Measurements from ENCODE around the gene PLCG1.

Gene PLCG1

DNA sequence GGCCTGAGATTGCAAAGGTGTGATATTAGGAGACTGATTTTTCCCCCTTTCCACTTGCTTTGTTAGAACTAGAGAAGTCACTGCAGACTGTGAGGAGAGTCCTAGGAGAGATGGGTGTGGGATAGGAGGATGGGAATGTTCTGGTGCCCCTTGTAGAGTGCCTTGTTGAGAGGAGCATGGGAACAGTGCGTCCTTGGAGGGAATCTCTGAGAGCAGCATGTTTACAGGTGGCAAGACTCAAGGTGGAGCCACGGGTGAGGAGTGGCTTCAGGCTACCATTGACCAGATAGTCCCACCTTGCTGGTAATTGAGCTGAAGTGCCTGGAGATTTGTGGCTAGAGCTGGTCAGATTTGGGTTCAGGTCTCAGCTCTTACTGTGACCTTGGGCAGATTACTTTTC is 6.0 kb downstream of the PLCG1 start:
- Histone ChIP-seq H3K4me3 (ENCODE audit: low read depth in 1 of 2, low read length in 2 of 2) (no peak overlapping the region), H3K4me1 (ENCODE audit: control insufficient read depth in 1 of 2, insufficient read depth in 2 of 2, low read length in 2 of 2) (peaks cover 81 to 85% of the 10 kb centered on the region in 2 donors), H3K36me3 (ENCODE audit: control insufficient read depth in 1 of 2, insufficient read depth in 2 of 2, low read length in 2 of 2) (peaks cover 0 to 3% of the 10 kb centered on the region in 2 donors), H3K9me3 (ENCODE audit: control insufficient read depth in 1 of 2, low read length in 2 of 2) (no peaks in the 10 kb centered on the region), H3K27ac (ENCODE audit: low read depth, low read length) (no peak overlapping the region), H3K27me3 (ENCODE audit: control insufficient read depth in 1 of 2, insufficient read depth in 2 of 2, low read length in 2 of 2) (no peaks in the 10 kb centered on the region), H3K9ac (ENCODE audit: low read depth in 1 of 2, low read length in 2 of 2) (no peak overlapping the region)

DNA sequence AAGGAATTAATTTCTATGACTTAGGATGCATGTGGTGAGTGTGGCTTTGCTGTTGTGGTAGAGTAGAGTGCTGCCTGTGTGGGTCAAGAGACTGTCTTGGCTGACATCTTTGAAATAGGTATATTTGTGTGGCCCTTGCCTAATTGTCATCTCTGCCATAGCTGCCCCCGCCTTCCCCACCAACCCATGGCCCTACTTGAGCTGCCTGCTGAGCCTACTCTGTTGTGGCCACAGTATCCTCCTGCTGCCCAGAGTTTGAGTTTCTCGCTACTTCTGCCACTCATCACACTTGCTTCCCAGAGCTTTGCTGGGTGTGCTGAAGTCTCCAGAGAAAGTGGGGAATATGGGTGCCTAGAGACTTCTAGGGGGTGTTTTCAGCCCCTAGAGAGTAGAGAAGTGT is 8.0 kb downstream of the PLCG1 start:
- Histone ChIP-seq H3K36me3 (ENCODE audit: control insufficient read depth in 1 of 2, insufficient read depth in 2 of 2, low read length in 2 of 2) (peaks cover 0 to 3% of the 10 kb centered on the region in 2 donors), H3K27ac (ENCODE audit: low read depth, low read length) (no peak overlapping the region), H3K9me3 (ENCODE audit: control insufficient read depth in 1 of 2, low read length in 2 of 2) (no peaks in the 10 kb centered on the region), H3K4me3 (ENCODE audit: low read depth in 1 of 2, low read length in 2 of 2) (no peak overlapping the region), H3K9ac (ENCODE audit: low read depth in 1 of 2, low read length in 2 of 2) (no peak overlapping the region), H3K4me1 (ENCODE audit: control insufficient read depth in 1 of 2, insufficient read depth in 2 of 2, low read length in 2 of 2) (peaks cover 83 to 85% of the 10 kb centered on the region in 2 donors), H3K27me3 (ENCODE audit: control insufficient read depth in 1 of 2, insufficient read depth in 2 of 2, low read length in 2 of 2) (no peaks in the 10 kb centered on the region)

DNA sequence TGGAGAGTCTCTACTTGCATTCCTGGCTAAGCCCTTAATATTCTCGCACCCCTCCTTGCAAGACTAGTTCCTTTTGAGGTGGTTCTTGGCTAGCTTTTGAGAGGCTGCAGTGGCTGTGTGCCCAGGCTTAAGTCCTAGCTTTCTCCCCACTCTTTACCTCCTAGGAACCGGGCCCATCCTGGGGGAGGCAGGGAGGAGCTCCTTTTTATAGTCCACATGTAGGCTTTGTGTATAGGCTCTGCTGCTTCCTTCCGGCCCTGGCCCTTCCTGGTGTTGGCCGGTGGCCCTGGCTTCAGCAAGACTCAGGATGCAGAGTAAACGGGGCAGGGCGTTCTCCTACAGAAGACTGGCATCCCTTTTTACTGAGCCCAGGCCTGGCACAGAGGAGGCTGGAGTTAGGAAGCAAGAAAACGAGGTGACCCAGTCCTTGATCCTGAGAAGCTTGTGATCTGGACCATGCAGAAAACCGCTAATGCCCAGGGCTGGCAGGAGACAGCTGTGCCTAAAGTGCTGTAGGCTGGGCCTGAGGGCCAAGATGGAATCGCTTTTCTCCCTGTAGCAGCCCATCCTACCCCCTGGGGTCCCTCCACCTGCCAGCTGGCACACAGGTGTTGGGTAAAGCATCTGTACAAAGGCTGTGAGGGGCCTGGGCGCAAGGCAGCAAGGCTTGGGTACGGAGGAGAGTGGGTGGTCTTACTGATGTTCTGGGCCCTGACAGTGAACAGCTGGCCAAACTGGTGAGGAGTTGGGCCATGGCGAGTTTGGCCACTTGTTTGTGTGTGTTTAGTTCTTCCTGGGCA is 8.7 kb downstream of the PLCG1 start:
- H3K27ac ChIP-seq (ENCODE audit: low read depth, low read length) = no peak overlapping the region
- no peak overlapping the region for H3K9ac ChIP-seq (ENCODE audit: low read depth in 1 of 2, low read length in 2 of 2)
- peaks cover 83 to 85% of the 10 kb centered on the region in 2 donors for H3K4me1 ChIP-seq (ENCODE audit: control insufficient read depth in 1 of 2, insufficient read depth in 2 of 2, low read length in 2 of 2)
- H3K9me3 ChIP-seq (ENCODE audit: control insufficient read depth in 1 of 2, low read length in 2 of 2) = no peaks in the 10 kb centered on the region
- no peaks in the 10 kb centered on the region for H3K27me3 ChIP-seq (ENCODE audit: control insufficient read depth in 1 of 2, insufficient read depth in 2 of 2, low read length in 2 of 2)
- H3K36me3 ChIP-seq (ENCODE audit: control insufficient read depth in 1 of 2, insufficient read depth in 2 of 2, low read length in 2 of 2) = peaks cover 0 to 3% of the 10 kb centered on the region in 2 donors
- H3K4me3 ChIP-seq (ENCODE audit: low read depth in 1 of 2, low read length in 2 of 2) = no peak overlapping the region

DNA sequence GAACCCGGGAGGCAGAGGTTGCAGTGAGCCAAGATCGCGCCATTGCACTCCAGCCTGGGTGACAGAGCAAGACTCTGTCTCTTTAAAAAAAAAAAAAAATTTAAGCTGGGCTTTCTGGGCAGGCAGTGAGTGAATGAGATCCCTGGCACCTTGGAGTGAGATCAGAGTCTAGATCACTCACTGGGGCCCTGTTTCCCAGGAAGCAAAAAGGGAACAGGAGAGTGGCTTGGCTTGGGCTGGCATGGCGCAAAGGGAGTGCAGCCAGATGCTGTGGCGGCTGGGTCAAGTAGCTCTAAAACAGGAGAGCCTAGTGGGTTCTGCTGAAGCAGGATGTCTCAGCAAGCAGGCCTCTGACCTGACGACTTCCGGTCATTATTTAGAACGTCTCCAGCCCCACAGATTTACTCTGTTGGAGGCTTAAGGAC is 10.4 kb downstream of the PLCG1 start:
- H3K4me1 ChIP-seq (ENCODE audit: control insufficient read depth in 1 of 2, insufficient read depth in 2 of 2, low read length in 2 of 2) = peaks cover 81 to 82% of the 10 kb centered on the region in 2 donors

DNA sequence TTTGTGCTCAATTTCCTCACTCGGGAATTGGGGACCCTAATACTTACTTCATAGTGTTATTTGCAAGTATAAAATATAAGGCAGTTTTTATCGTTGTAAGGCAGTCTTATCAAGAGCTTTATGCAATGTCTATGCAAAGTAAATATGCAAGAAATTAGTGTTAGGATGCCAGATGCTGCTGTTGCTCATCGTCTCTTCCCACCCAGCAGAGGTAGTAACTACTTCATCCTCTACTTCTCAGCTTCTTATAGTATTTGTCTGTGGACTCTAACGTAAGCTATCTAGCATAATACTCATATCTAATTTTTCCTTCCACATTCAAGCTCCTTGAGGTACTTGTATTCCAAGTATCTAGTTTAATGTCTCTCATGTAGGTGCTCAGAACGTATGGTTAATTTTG is 11.6 kb downstream of the PLCG1 start:
- no peak overlapping the region for H3K27ac ChIP-seq (ENCODE audit: low read depth, low read length)
- H3K4me3 ChIP-seq (ENCODE audit: low read depth in 1 of 2, low read length in 2 of 2) = no peak overlapping the region
- no peaks in the 10 kb centered on the region for H3K27me3 ChIP-seq (ENCODE audit: control insufficient read depth in 1 of 2, insufficient read depth in 2 of 2, low read length in 2 of 2)
- H3K36me3 ChIP-seq (ENCODE audit: control insufficient read depth in 1 of 2, insufficient read depth in 2 of 2, low read length in 2 of 2) = peaks cover 0 to 3% of the 10 kb centered on the region in 2 donors
- no peak overlapping the region for H3K9ac ChIP-seq (ENCODE audit: low read depth in 1 of 2, low read length in 2 of 2)
- no peaks in the 10 kb centered on the region for H3K9me3 ChIP-seq (ENCODE audit: control insufficient read depth in 1 of 2, low read length in 2 of 2)
- peaks cover 76 to 77% of the 10 kb centered on the region in 2 donors for H3K4me1 ChIP-seq (ENCODE audit: control insufficient read depth in 1 of 2, insufficient read depth in 2 of 2, low read length in 2 of 2)

More for the DNA sequence above, 10.4 kb downstream of the PLCG1 start:
- H3K36me3 ChIP-seq (ENCODE audit: control insufficient read depth in 1 of 2, insufficient read depth in 2 of 2, low read length in 2 of 2) = peaks cover 0 to 3% of the 10 kb centered on the region in 2 donors
- peak overlapping the region; percentile 17 to 18 for H3K4me3 ChIP-seq (ENCODE audit: low read depth in 1 of 2, low read length in 2 of 2)
- no peak overlapping the region for H3K9ac ChIP-seq (ENCODE audit: low read depth in 1 of 2, low read length in 2 of 2)
- H3K9me3 ChIP-seq (ENCODE audit: control insufficient read depth in 1 of 2, low read length in 2 of 2) = no peaks in the 10 kb centered on the region
- peak overlapping the region; percentile 26 for H3K27ac ChIP-seq (ENCODE audit: low read depth, low read length)
- no peaks in the 10 kb centered on the region for H3K27me3 ChIP-seq (ENCODE audit: control insufficient read depth in 1 of 2, insufficient read depth in 2 of 2, low read length in 2 of 2)

DNA sequence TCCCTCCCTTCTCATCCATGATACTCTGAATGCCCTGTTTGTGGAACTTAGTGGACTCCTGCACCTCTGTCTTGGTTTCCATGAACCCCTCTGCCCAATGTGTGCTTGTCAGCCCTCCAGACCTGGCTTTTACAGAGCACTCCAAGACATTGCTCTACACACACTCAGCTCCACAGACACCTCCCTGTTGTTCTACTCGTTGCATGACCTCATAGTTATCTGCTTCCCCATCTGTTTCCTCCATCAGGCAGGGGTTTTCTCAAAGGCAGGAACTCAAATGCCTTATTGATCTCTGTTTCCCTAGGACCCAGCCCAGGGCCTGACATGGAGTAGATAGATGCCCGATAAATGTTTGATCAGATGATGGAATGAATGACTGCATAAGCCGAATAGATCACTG is 13.3 kb downstream of the PLCG1 start:
- Histone ChIP-seq H3K9me3 (ENCODE audit: control insufficient read depth in 1 of 2, low read length in 2 of 2) (no peaks in the 10 kb centered on the region), H3K36me3 (ENCODE audit: control insufficient read depth in 1 of 2, insufficient read depth in 2 of 2, low read length in 2 of 2) (peaks cover 0 to 3% of the 10 kb centered on the region in 2 donors), H3K27ac (ENCODE audit: low read depth, low read length) (no peak overlapping the region), H3K4me1 (ENCODE audit: control insufficient read depth in 1 of 2, insufficient read depth in 2 of 2, low read length in 2 of 2) (peaks cover 67 to 77% of the 10 kb centered on the region in 2 donors), H3K27me3 (ENCODE audit: control insufficient read depth in 1 of 2, insufficient read depth in 2 of 2, low read length in 2 of 2) (no peaks in the 10 kb centered on the region), H3K9ac (ENCODE audit: low read depth in 1 of 2, low read length in 2 of 2) (no peak overlapping the region), H3K4me3 (ENCODE audit: low read depth in 1 of 2, low read length in 2 of 2) (peak overlapping the region in 1 of 2 donors; percentile 9)

DNA sequence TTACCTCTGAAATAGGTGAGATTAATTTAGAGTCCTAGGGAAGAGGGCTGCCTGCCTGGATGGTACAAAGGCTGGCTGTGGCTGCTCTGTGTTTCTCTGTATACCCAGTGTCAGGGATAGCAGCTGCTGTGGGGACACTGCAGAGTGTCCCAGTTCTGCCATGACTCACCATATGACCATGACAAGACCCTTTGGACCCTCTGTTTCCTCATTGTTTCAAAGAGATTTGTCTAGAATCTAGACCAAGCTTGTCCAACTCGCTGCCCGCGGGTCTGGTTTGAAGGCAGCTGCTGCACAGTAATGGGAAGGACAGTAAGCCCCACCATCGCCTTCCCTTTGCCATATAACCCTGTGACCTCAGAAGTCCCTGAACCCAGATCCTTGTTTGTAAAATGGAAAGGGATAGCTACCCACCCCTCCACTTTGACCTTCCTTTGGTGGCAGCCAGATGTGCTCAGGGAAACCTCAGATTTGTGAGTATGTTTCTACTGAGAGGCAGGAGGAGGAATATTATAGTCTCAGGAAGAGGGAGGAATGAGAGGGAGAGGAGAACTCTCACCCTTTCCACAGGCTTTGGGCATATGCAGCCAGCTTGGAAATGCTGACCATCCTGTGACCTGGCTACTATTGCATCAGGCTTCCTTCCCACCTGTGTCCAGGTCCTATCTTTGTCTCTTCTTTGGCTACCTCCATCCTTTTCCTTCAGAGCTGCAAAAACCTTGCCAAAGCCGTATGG is 14.0 kb downstream of the PLCG1 start:
- H3K9me3 ChIP-seq (ENCODE audit: control insufficient read depth in 1 of 2, low read length in 2 of 2) = no peaks in the 10 kb centered on the region
- H3K4me1 ChIP-seq (ENCODE audit: control insufficient read depth in 1 of 2, insufficient read depth in 2 of 2, low read length in 2 of 2) = peaks cover 67 to 74% of the 10 kb centered on the region in 2 donors
- H3K27ac ChIP-seq (ENCODE audit: low read depth, low read length) = no peak overlapping the region
- no peak overlapping the region for H3K9ac ChIP-seq (ENCODE audit: low read depth in 1 of 2, low read length in 2 of 2)
- H3K4me3 ChIP-seq (ENCODE audit: low read depth in 1 of 2, low read length in 2 of 2) = no peak overlapping the region
- H3K36me3 ChIP-seq (ENCODE audit: control insufficient read depth in 1 of 2, insufficient read depth in 2 of 2, low read length in 2 of 2) = peaks cover 0 to 1% of the 10 kb centered on the region in 2 donors
- no peaks in the 10 kb centered on the region for H3K27me3 ChIP-seq (ENCODE audit: control insufficient read depth in 1 of 2, insufficient read depth in 2 of 2, low read length in 2 of 2)

DNA sequence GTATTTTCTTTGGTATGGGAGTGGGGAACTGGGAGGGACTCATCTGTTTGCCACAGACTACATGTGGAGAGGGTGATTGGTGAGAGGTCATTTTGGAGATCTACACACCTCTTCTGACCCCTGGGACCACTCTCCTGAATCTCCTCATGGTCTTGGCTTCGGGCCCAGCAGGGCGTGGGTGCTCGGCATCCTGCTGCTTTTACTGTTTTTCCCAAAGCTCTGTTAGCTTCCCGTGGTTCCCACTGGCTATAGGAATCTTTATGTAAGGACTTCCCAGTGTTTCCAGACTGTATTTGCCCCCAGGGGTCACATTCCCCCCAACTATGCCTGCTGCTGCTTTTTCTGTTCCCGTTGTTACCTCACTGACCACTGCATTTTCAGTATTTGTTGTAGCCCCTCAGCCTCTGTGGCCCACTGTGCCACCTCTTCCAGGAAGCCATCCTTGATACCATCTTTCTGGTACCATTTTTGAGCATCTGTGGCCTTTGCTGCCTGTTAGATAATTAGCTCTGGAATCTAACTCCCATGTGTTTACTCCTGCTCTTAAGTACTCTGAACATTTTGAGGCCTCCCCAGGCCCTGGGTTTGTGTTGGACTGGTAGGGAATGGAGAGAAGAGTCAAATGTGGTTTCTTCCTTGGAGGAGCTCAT is 14.9 kb downstream of the PLCG1 start:
- Histone ChIP-seq H3K4me1 (ENCODE audit: control insufficient read depth in 1 of 2, insufficient read depth in 2 of 2, low read length in 2 of 2) (peaks cover 66 to 74% of the 10 kb centered on the region in 2 donors), H3K27ac (ENCODE audit: low read depth, low read length) (no peak overlapping the region)

DNA sequence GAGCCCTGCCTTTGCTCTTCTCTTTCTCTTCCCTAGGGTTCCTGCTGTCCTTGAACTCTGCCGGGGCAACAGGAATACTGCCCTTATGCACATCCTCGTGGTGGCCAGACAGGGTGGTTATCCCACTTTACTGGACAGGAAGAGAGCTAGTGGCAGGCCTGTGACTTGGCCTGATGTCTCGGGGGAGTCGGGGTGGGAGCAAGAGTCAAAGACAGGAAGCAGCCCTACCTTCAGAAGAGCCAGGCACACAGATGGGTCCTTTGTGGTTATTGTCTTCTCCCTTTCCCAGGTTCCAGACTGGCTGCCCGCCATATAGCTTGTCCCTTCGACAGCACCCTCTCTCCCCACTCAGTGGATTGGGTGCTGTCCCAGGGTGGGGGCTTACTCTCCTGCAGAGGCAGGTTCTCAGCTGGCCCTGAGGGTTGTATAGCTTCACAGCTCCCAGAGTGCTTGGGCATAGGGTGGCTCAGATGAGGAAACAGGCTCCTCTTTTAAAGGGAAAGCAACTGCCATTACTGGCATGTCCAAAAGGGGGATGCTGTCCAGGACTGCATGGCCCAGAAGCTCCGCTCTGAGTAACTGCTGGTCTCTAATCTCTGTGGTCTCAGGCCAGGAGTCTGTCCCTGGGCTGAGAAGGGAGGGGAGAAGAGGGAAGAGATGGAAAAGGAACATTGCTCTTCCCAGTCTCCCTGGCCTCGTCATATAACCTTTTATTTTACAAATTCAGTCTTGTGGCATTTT is 17.3 kb downstream of the PLCG1 start:
- H3K4me3 ChIP-seq (ENCODE audit: low read depth in 1 of 2, low read length in 2 of 2) = no peak overlapping the region
- peaks cover 2 to 6% of the 10 kb centered on the region in 2 donors for H3K36me3 ChIP-seq (ENCODE audit: control insufficient read depth in 1 of 2, insufficient read depth in 2 of 2, low read length in 2 of 2)
- H3K9ac ChIP-seq (ENCODE audit: low read depth in 1 of 2, low read length in 2 of 2) = peak overlapping the region in 1 of 2 donors; percentile 26
- no peaks in the 10 kb centered on the region for H3K27me3 ChIP-seq (ENCODE audit: control insufficient read depth in 1 of 2, insufficient read depth in 2 of 2, low read length in 2 of 2)
- peaks cover 55 to 62% of the 10 kb centered on the region in 2 donors for H3K4me1 ChIP-seq (ENCODE audit: control insufficient read depth in 1 of 2, insufficient read depth in 2 of 2, low read length in 2 of 2)
- H3K27ac ChIP-seq (ENCODE audit: low read depth, low read length) = no peak overlapping the region
- H3K9me3 ChIP-seq (ENCODE audit: control insufficient read depth in 1 of 2, low read length in 2 of 2) = no peaks in the 10 kb centered on the region

More for the DNA sequence above, 14.9 kb downstream of the PLCG1 start:
- no peaks in the 10 kb centered on the region for H3K36me3 ChIP-seq (ENCODE audit: control insufficient read depth in 1 of 2, insufficient read depth in 2 of 2, low read length in 2 of 2)
- no peaks in the 10 kb centered on the region for H3K27me3 ChIP-seq (ENCODE audit: control insufficient read depth in 1 of 2, insufficient read depth in 2 of 2, low read length in 2 of 2)
- no peak overlapping the region for H3K9ac ChIP-seq (ENCODE audit: low read depth in 1 of 2, low read length in 2 of 2)
- H3K4me3 ChIP-seq (ENCODE audit: low read depth in 1 of 2, low read length in 2 of 2) = no peak overlapping the region
- H3K9me3 ChIP-seq (ENCODE audit: control insufficient read depth in 1 of 2, low read length in 2 of 2) = no peaks in the 10 kb centered on the region
